ENCODE measurements around the gene CXADR.
A peak's percentile ranks its signal among the peaks of the same experiment; 100 is the strongest.

The CXADR gene

GRCh38 chr21:17610911-17611310 lies 98.1 kb downstream of the CXADR start (continued):
- TF ChIP-seq CREB5 (CRISPR knock-in tag; IDR thresholded peaks at IDR 0.05; ENCODE audit: low read depth) (no peak), ZFP30 (CRISPR knock-in tag; IDR thresholded peaks at IDR 0.05) (no peak), POU6F1 (CRISPR knock-in tag; IDR thresholded peaks at IDR 0.05; ENCODE audit: borderline replicate concordance, low read depth) (no peak), OSR1 (CRISPR knock-in tag; IDR thresholded peaks at IDR 0.05) (no peak), ZNF8 (CRISPR knock-in tag; IDR thresholded peaks at IDR 0.05) (no peak), ZC3H10 (CRISPR knock-in tag; IDR thresholded peaks at IDR 0.05) (no peak)

GRCh38 chr21:17611414-17612022 lies 98.7 kb downstream of the CXADR start:
- TF ChIP-seq RARB (CRISPR knock-in tag; IDR thresholded peaks at IDR 0.05), result no peak
- no peak for TF ChIP-seq CSRNP3 (CRISPR knock-in tag; IDR thresholded peaks at IDR 0.05)
- TF ChIP-seq POU6F1 (CRISPR knock-in tag; IDR thresholded peaks at IDR 0.05; ENCODE audit: borderline replicate concordance, low read depth), result no peak
- TF ChIP-seq ZNF70 (CRISPR knock-in tag; IDR thresholded peaks at IDR 0.05), result no peak
- no peak for TF ChIP-seq TCF4 (CRISPR knock-in tag; IDR thresholded peaks at IDR 0.05; ENCODE audit: borderline replicate concordance)
- no peak for TF ChIP-seq OSR1 (CRISPR knock-in tag; IDR thresholded peaks at IDR 0.05)
- TF ChIP-seq ZNF8 (CRISPR knock-in tag; IDR thresholded peaks at IDR 0.05), result no peak
- no peak for TF ChIP-seq ARNTL (CRISPR knock-in tag; IDR thresholded peaks at IDR 0.05; ENCODE audit: borderline replicate concordance, low read depth)
- no peak for TF ChIP-seq TOX (CRISPR knock-in tag; IDR thresholded peaks at IDR 0.05; ENCODE audit: borderline replicate concordance)
- 0 out of 2 replicates have a peak, but pooled peaks have one; percentile 30 for TF ChIP-seq ZNF565 (CRISPR knock-in tag; conservative IDR thresholded peaks at IDR 0.05; ENCODE audit: low read depth)
- no peak for TF ChIP-seq PPARA (CRISPR knock-in tag; IDR thresholded peaks at IDR 0.05; ENCODE audit: borderline replicate concordance)
- TF ChIP-seq ESRRG (CRISPR knock-in tag; IDR thresholded peaks at IDR 0.05), result no peak
- 0 out of 2 replicates have a peak, but pooled peaks have one; percentile 47 for TF ChIP-seq TSHZ2 (CRISPR knock-in tag; IDR thresholded peaks at IDR 0.05)
- TF ChIP-seq GLIS3 (CRISPR knock-in tag; IDR thresholded peaks at IDR 0.05), result no peak
- TF ChIP-seq ZFP30 (CRISPR knock-in tag; IDR thresholded peaks at IDR 0.05), result no peak
- TF ChIP-seq ISL1 (CRISPR knock-in tag; IDR thresholded peaks at IDR 0.05), result no peak
- no peak for TF ChIP-seq PATZ1 (CRISPR knock-in tag; IDR thresholded peaks at IDR 0.05; ENCODE audit: borderline replicate concordance)
- peak; percentile 34; the same call in 1 of the 2 replicates for TF ChIP-seq ZFP3 (CRISPR knock-in tag; IDR thresholded peaks at IDR 0.05)
- TF ChIP-seq CSDC2 (CRISPR knock-in tag; IDR thresholded peaks at IDR 0.05), result peak; percentile 89; the same call in 1 of the 2 replicates
- peak; percentile 69; the same call in 1 of the 2 replicates for TF ChIP-seq SNAI2 (CRISPR knock-in tag; IDR thresholded peaks at IDR 0.05)
- no peak for TF ChIP-seq BACH2 (CRISPR knock-in tag; IDR thresholded peaks at IDR 0.05; ENCODE audit: borderline replicate concordance)
- no peak for TF ChIP-seq ZC3H10 (CRISPR knock-in tag; IDR thresholded peaks at IDR 0.05)
- TF ChIP-seq CREB5 (CRISPR knock-in tag; IDR thresholded peaks at IDR 0.05; ENCODE audit: low read depth), result peak; percentile 71; the same call in 1 of the 2 replicates
- peak; percentile 85 for ATAC-seq
